ENCODE results near the gene CIDEB.

The CIDEB gene

DNA sequence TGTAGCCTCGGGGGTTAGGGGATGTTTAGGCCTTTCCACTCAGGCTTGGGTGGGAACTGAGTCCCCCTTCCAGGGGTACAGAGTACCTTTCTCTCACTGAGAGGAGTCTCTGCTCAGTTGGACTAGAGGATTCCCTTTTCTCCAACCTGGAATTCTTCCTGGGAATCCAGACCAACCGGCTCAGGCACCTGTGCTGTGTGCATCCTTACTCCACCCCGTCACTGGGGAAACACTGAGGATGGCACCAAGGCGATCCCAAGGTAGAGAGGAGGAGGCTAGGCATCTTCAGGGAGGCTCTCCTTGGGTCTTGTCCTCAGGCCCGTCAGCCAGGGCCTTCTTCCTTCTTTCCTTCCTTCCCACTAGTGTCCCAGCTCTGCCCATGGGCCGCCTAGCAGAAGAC lies 43.9 kb downstream of the CIDEB start:
- no peak for TF ChIP-seq TAF1 (IDR thresholded peaks at IDR 0.05; ENCODE audit: borderline replicate concordance, insufficient read depth, low read length)
- TF ChIP-seq, protein P1, sequence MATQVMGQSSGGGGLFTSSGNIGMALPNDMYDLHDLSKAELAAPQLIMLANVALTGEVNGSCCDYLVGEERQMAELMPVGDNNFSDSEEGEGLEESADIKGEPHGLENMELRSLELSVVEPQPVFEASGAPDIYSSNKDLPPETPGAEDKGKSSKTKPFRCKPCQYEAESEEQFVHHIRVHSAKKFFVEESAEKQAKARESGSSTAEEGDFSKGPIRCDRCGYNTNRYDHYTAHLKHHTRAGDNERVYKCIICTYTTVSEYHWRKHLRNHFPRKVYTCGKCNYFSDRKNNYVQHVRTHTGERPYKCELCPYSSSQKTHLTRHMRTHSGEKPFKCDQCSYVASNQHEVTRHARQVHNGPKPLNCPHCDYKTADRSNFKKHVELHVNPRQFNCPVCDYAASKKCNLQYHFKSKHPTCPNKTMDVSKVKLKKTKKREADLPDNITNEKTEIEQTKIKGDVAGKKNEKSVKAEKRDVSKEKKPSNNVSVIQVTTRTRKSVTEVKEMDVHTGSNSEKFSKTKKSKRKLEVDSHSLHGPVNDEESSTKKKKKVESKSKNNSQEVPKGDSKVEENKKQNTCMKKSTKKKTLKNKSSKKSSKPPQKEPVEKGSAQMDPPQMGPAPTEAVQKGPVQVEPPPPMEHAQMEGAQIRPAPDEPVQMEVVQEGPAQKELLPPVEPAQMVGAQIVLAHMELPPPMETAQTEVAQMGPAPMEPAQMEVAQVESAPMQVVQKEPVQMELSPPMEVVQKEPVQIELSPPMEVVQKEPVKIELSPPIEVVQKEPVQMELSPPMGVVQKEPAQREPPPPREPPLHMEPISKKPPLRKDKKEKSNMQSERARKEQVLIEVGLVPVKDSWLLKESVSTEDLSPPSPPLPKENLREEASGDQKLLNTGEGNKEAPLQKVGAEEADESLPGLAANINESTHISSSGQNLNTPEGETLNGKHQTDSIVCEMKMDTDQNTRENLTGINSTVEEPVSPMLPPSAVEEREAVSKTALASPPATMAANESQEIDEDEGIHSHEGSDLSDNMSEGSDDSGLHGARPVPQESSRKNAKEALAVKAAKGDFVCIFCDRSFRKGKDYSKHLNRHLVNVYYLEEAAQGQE (IDR thresholded peaks at IDR 0.05; ENCODE audit: insufficient read depth in 1 of 2, low read depth in 2 of 2, low read length in 2 of 2) = no peak
- TF ChIP-seq FOXP2 (optimal IDR thresholded peaks at IDR 0.05; ENCODE audit: borderline replicate concordance, extremely low read depth, extremely low read length, insufficient read depth) = no peak
- TF ChIP-seq SIN3A (IDR thresholded peaks at IDR 0.05; ENCODE audit: borderline replicate concordance, insufficient read depth, low read length) = no peak
- TF ChIP-seq POLR2AphosphoS5 (IDR thresholded peaks at IDR 0.05; ENCODE audit: low read depth, low read length) = no peak

DNA sequence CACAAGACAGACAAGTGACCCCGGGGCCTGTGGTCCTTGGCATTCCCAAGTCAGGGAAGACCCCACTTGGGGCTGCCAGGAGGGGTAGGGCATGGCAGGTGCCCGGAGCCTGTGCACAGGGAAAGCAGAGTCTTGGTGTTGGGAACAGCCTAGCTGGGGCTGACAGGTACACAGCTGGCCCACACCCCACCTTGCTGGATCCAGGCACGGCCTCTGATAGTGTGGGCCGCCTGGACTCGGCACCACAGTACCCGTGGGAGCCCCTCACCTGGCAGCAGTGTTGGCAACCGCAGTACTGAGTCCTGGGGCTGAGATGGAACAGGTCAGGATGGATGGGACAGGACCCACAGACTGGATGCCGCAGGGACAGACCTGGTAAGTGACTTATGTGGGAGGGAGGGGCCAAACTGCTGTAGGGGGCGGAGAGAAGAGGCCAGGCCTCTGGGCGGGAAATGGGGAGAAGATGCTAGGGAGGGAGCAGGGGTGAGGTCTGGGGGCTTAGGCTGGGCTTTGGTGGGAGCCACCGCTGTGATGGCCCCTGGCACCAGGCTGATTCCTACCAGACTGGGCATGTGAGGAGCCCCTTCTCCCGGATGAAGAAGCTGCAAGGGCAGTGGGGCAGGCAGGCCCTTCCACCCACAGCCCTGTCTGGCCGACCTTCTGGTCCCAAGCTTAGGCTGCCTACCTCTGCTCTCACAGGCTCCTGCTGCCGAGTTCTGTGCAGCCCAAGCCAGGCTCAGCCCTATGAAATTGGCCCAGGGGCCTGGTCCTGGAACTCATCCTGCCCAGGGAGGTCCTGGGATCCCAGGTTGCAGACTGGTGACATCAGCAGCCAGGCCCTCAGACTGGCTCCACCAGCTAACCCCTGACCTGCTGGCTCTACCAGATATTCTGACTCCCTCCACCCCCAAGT lies 44.7 kb downstream of the CIDEB start, which contains the start of gene TGM1:
TGM1 (minus strand) TSS at position 357 of the 913 bp plus-strand sequence. CDS start 825 bp downstream, outside the sequence.
- TF ChIP-seq, protein P1 (IDR thresholded peaks at IDR 0.05; ENCODE audit: insufficient read depth in 1 of 2, low read depth in 2 of 2, low read length in 2 of 2) = no peak
- TF ChIP-seq FOXP2 (optimal IDR thresholded peaks at IDR 0.05; ENCODE audit: borderline replicate concordance, extremely low read depth, extremely low read length, insufficient read depth) = no peak
- no peak for TF ChIP-seq SIN3A (IDR thresholded peaks at IDR 0.05; ENCODE audit: borderline replicate concordance, insufficient read depth, low read length)
- TF ChIP-seq TAF1 (IDR thresholded peaks at IDR 0.05; ENCODE audit: borderline replicate concordance, insufficient read depth, low read length) = no peak
- TF ChIP-seq POLR2AphosphoS5 (IDR thresholded peaks at IDR 0.05; ENCODE audit: low read depth, low read length) = no peak

DNA sequence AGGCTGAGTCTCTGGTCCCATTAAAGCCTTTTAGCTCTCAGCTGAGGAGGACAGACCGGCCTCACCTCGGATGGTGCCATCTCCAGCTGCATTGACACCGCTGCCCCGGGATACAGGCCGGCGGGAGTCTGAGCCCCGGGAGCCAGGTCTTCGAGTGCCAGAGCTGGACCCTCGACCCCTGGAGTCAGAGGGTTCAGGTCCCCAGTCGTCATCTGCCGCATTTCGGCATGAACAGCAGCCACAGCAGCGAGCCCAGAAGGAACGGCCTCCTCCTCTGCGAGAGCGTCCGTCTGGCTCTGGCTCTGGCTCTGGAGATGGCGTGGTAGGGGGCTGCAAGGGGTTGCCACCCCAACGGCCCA lies 45.8 kb downstream of the CIDEB start:
- no peak for TF ChIP-seq TAF1 (IDR thresholded peaks at IDR 0.05; ENCODE audit: borderline replicate concordance, insufficient read depth, low read length)
- TF ChIP-seq, protein P1 (IDR thresholded peaks at IDR 0.05; ENCODE audit: insufficient read depth in 1 of 2, low read depth in 2 of 2, low read length in 2 of 2) = no peak

DNA sequence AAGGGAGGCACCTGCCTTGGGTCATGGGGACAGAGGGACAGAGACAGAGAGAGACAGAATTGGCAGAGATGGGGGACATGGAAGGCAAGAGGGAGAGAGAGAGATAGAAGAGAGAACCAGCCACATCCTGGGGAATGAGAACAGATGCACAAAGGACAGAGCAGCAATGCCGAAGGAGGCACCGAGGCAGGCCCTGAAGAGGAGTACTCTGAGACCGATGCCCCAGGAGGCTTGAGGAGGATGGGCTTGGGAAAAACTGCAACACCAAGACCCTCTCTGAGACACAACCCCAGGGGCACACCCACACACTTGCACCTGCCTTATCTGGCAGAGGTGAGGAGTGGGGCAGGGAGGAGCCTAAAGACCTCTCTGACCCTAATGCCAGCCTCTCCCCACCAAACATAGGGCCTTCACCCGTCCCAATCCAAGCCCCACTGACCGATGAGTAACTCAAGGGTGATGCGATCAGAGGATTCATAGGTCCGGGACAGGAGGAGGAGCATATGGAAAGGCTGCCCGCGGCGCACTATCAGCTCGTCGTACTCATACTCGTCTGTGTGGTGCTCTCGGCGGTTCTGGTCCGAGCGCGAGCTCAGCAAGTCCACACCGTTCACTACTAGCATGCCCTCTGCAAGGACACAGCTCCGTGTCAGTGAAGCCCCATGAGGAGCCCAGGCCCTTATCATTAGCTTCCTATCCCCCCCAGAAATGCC lies 46.4 kb downstream of the CIDEB start:
- no peak for TF ChIP-seq SIN3A (IDR thresholded peaks at IDR 0.05; ENCODE audit: borderline replicate concordance, insufficient read depth, low read length)
- TF ChIP-seq FOXP2 (optimal IDR thresholded peaks at IDR 0.05; ENCODE audit: borderline replicate concordance, extremely low read depth, extremely low read length, insufficient read depth) = no peak
- no peak for TF ChIP-seq TAF1 (IDR thresholded peaks at IDR 0.05; ENCODE audit: borderline replicate concordance, insufficient read depth, low read length)
- no peak for TF ChIP-seq POLR2AphosphoS5 (IDR thresholded peaks at IDR 0.05; ENCODE audit: low read depth, low read length)
- TF ChIP-seq, protein P1 (IDR thresholded peaks at IDR 0.05; ENCODE audit: insufficient read depth in 1 of 2, low read depth in 2 of 2, low read length in 2 of 2) = no peak

Data from PFSK-1 (cell line).